GM12878 (cell line): ENCODE data around the gene FFAR1.

Experiments used
- CBX3 ChIP-seq: fragments of 200-600 bp; sonication (generic); IDR thresholded peaks from 2 replicates; pipeline ENCODE4 v1.6.1; 2016; ENCODE audit warnings: low read depth, borderline replicate concordance
- CEBPB ChIP-seq, 2 experiments: fragments of 150-350 bp in 1 of 2; IDR thresholded peaks; 2 replicates each; pipeline ENCODE4 v1.6.1; 2012 to 2014; ENCODE audit warnings: low read depth in 2 of 2, low read length in 2 of 2, borderline replicate concordance in 1 of 2, inconsistent platforms in 1 of 2
- CHD4 ChIP-seq: fragments of 200-600 bp; sonication (generic); IDR thresholded peaks from 2 replicates; pipeline ENCODE4 v1.6.1; 2016; ENCODE audit warnings: mild to moderate bottlenecking
- DPF2 ChIP-seq: fragments of 450-650 bp; IDR thresholded peaks from 2 replicates; pipeline ENCODE4 v1.6.1; 2017; ENCODE audit warnings: mild to moderate bottlenecking
- EZH2 ChIP-seq: IDR thresholded peaks from 2 replicates; pipeline ENCODE4 v1.6.1; 2012; ENCODE audit warnings: low read depth, mild to moderate bottlenecking, control low read depth, inconsistent platforms, low read length, borderline replicate concordance; ENCODE audit not compliant: control insufficient read depth
- FOXM1 ChIP-seq: IDR thresholded peaks from 2 replicates; pipeline ENCODE4 v1.6.1; 2012; ENCODE audit warnings: low read depth, mild to moderate bottlenecking, inconsistent platforms, low read length, moderate library complexity
- MTA3 ChIP-seq: IDR thresholded peaks from 2 replicates; pipeline ENCODE4 v1.6.1; 2012; ENCODE audit warnings: low read length, inconsistent platforms, borderline replicate concordance
- NFYB ChIP-seq: IDR thresholded peaks from 2 replicates; pipeline ENCODE4 v1.6.1; 2011; ENCODE audit warnings: low read depth, mild to moderate bottlenecking, low read length, improper control_type of control experiment, moderate library complexity; ENCODE audit not compliant: insufficient read depth
- POLR2A ChIP-seq: IDR thresholded peaks from 2 replicates; pipeline ENCODE4 v1.6.1; 2011; ENCODE audit warnings: low read depth, mild to moderate bottlenecking, low read length
- RAD21 ChIP-seq: IDR thresholded peaks from 2 replicates; pipeline ENCODE4 v1.6.1; 2011; ENCODE audit warnings: mild to moderate bottlenecking, low read depth, low read length, moderate library complexity; ENCODE audit not compliant: insufficient read depth
- TF ChIP-seq, protein P1 (sequence below), 3 experiments: IDR thresholded peaks in 2 of 3; conservative IDR thresholded peaks in 1 of 3; 2 replicates each; pipeline ENCODE4 v1.5.1; 2011; ENCODE audit warnings: low read depth in 3 of 3, low read length in 3 of 3, mild to moderate bottlenecking in 3 of 3, control low read depth in 2 of 3, moderate library complexity in 2 of 3, inconsistent platforms in 1 of 3, mixed read lengths in 1 of 3; ENCODE audit not compliant: control insufficient read depth in 2 of 3, insufficient read depth in 1 of 3; ENCODE audit errors: extremely low read depth in 1 of 3
- TF ChIP-seq, protein P2 (sequence below): fragments of 450-650 bp; IDR thresholded peaks from 2 replicates; pipeline ENCODE4 v1.6.1; 2014; ENCODE audit warnings: mild to moderate bottlenecking

DNA sequence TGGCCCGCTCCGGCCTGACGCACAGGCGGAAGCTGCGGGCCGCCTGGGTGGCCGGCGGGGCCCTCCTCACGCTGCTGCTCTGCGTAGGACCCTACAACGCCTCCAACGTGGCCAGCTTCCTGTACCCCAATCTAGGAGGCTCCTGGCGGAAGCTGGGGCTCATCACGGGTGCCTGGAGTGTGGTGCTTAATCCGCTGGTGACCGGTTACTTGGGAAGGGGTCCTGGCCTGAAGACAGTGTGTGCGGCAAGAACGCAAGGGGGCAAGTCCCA, 4.4 kb downstream of the FFAR1 start:
- TF ChIP-seq, protein P1, sequence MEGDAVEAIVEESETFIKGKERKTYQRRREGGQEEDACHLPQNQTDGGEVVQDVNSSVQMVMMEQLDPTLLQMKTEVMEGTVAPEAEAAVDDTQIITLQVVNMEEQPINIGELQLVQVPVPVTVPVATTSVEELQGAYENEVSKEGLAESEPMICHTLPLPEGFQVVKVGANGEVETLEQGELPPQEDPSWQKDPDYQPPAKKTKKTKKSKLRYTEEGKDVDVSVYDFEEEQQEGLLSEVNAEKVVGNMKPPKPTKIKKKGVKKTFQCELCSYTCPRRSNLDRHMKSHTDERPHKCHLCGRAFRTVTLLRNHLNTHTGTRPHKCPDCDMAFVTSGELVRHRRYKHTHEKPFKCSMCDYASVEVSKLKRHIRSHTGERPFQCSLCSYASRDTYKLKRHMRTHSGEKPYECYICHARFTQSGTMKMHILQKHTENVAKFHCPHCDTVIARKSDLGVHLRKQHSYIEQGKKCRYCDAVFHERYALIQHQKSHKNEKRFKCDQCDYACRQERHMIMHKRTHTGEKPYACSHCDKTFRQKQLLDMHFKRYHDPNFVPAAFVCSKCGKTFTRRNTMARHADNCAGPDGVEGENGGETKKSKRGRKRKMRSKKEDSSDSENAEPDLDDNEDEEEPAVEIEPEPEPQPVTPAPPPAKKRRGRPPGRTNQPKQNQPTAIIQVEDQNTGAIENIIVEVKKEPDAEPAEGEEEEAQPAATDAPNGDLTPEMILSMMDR (IDR thresholded peaks at IDR 0.05 in 2 of 3, conservative IDR thresholded peaks at IDR 0.05 in 1 of 3; ENCODE audit: control insufficient read depth in 2 of 3, extremely low read depth in 1 of 3, insufficient read depth in 1 of 3, low read depth in 3 of 3, low read length in 3 of 3) = no peak
- TF ChIP-seq MTA3 = no peak
- no peak for TF ChIP-seq EZH2
- TF ChIP-seq RAD21 = no peak
- no peak for TF ChIP-seq FOXM1
- no peak for TF ChIP-seq CEBPB (IDR thresholded peaks at IDR 0.05; ENCODE audit: borderline replicate concordance in 1 of 2, low read depth in 2 of 2, low read length in 2 of 2)
- no peak for TF ChIP-seq NFYB
- no peak for TF ChIP-seq CHD4
- TF ChIP-seq DPF2 = no peak
- no peak for TF ChIP-seq POLR2A
- TF ChIP-seq, protein P2, sequence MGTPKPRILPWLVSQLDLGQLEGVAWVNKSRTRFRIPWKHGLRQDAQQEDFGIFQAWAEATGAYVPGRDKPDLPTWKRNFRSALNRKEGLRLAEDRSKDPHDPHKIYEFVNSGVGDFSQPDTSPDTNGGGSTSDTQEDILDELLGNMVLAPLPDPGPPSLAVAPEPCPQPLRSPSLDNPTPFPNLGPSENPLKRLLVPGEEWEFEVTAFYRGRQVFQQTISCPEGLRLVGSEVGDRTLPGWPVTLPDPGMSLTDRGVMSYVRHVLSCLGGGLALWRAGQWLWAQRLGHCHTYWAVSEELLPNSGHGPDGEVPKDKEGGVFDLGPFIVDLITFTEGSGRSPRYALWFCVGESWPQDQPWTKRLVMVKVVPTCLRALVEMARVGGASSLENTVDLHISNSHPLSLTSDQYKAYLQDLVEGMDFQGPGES = no peak
- TF ChIP-seq CBX3 = no peak
